Right cardiac atrium (tissue), 5 donors: Measurements from ENCODE around the gene BICDL1. TPM values are rescaled to one million over a fixed set of nuclear protein-coding genes. Genes with fewer than 3 reads are reported as not detected.

Experiments used
- ATAC-seq, 2 donors: fragments of 200-7000 bp; cut with Tn5 transposase; one replicate each; pipeline versions ENCODE4 v1.8.0 to v1.9.1; 2020; ENCODE audit warnings: moderate library complexity in 2 of 2, mild to moderate bottlenecking in 1 of 2
- DNase-seq, 3 donors: peaks; one replicate each; pipeline ENCODE4 v3.0.0-alpha.2; 2020
- H3K27ac ChIP-seq: one replicate; pipeline ENCODE4 v1.5.1; 2013; ENCODE audit warnings: mild to moderate bottlenecking, low read length, control low read depth, moderate library complexity
- H3K27me3 ChIP-seq: one replicate; pipeline ENCODE4 v1.6.1; 2013; ENCODE audit not compliant: control insufficient read depth, insufficient read depth
- H3K4me1 ChIP-seq: one replicate; pipeline ENCODE4 v1.6.1; 2013; ENCODE audit warnings: low read length; ENCODE audit not compliant: control insufficient read depth, insufficient read depth
- H3K4me3 ChIP-seq: one replicate; pipeline ENCODE4 v1.5.1; 2013; ENCODE audit warnings: low read length, control low read depth
- H3K9me3 ChIP-seq: one replicate; pipeline ENCODE4 v1.6.1; 2013; ENCODE audit warnings: low read length; ENCODE audit not compliant: control insufficient read depth
- WGBS: extraction: QIAGEN DNeasy Blood & Tissue Kit; methylation state at CpG from one replicate; pipeline ENCODE4 v1.1.7; 2013; 5-methylcytosine and 5-hydroxymethylcytosine counted together
- intact Hi-C, 4 donors: fragments of 100-400 bp; cut with DNase I; formaldehyde crosslinking; loops; one replicate each; pipeline versions ENCODE4 v1.11.0 to v1.14.0; 2022 to 2023
- polyA plus RNA-seq: library from polyadenylated mRNA; stranded (reverse); fragments of 200-250 nt; gene quantifications from one replicate; pipeline ENCODE4 v1.2.3, GENCODE V29; 2013
- total RNA-seq, 4 donors: library from RNA; stranded (reverse); fragmentation: NEBNext Ultra II Directional; extraction: Animal tissue kit (Norgen Biotek cat#: 25700); gene quantifications; one replicate each; pipeline ENCODE4 v1.2.1, GENCODE V29; 2021
- donor health status: healthy with polysubstance abuse.
- donor health status: DM: no; HTN: yes; CAD: no.
- donor health status: DM: no; HTN: no; CAD: no.
- donor health status: DM: no; HTN: yes; CAD: no; lungs with severe emphysema.
- donor health status: DM: yes; HTN: yes; CAD: no.

BICDL1 gene
- total and polyA plus RNA-seq, 5 donors = 0.11 to 2.1 (median 0.95) TPM

- Histone ChIP-seq H3K27me3 (no peaks in the 10 kb centered on the region), H3K27ac (no peak overlapping the region), H3K4me1 (peaks cover 8% of the 10 kb centered on the region), H3K4me3 (no peak overlapping the region), H3K9me3 (no peaks in the 10 kb centered on the region)
- WGBS = 95% methylated on average over 13 of the region's 13 CpGs
- intact Hi-C loops = no loop called here
- DNase-seq = peak in 1 of 3 donors; percentile 57
- ATAC-seq = no peak
Observed at GRCh38 chr12:120103371-120103770, 114.3 kb downstream of the BICDL1 start.

GRCh38 chr12:120106151-120106550 is 117.1 kb downstream of the BICDL1 start:
- no peaks in the 10 kb centered on the region for H3K27me3 ChIP-seq
- H3K9me3 ChIP-seq = no peaks in the 10 kb centered on the region
- ATAC-seq (no peak), DNase-seq (no peak)
- intact Hi-C loops = no loop called here
- H3K27ac ChIP-seq = no peak overlapping the region
- H3K4me3 ChIP-seq = no peak overlapping the region
- peaks cover 3% of the 10 kb centered on the region for H3K4me1 ChIP-seq
- WGBS = 91% methylated on average over 1 of the region's 1 CpG

DNA sequence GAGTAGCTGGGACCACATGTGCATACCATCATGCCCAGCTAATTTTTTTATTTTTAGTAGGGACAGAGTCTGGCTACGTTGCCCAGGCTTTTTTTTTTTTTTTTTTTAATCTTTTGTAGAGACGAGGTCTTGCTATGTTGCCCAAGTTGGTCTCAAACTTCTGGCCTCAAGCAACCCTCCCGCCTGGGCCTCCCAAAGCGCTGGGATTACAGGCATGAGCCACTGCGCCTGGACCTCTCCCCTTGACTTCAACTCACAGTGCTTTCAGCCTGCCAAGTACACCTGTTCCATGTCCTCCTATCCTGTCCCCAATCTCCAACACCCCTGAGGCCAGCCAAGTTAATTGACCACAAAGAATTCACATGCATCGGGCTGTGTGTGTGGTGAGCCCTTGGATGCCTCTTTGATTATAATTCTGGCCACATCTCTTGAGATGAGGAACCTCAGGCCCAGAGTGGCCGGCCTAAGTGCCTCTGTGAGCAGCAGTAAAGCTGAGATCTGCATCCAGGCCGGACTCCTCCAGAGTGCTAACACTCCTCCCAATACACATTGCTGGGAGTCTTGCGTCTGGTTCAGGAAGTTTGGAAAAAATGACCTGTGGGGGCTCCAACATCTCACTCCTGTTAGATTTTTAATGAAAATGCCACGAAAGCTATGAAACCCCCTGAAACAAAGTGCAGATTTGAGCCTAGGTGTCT is 120.7 kb downstream of the BICDL1 start:
- H3K9me3 ChIP-seq = no peaks in the 10 kb centered on the region
- H3K4me3 ChIP-seq = no peak overlapping the region
- WGBS = 86% methylated on average over 10 of the region's 10 CpGs
- ATAC-seq (no peak), DNase-seq (no peak)
- H3K27me3 ChIP-seq = no peaks in the 10 kb centered on the region
- no peak overlapping the region for H3K27ac ChIP-seq
- intact Hi-C loops = no loop called here
- peaks cover under 1% of the 10 kb centered on the region for H3K4me1 ChIP-seq

DNA sequence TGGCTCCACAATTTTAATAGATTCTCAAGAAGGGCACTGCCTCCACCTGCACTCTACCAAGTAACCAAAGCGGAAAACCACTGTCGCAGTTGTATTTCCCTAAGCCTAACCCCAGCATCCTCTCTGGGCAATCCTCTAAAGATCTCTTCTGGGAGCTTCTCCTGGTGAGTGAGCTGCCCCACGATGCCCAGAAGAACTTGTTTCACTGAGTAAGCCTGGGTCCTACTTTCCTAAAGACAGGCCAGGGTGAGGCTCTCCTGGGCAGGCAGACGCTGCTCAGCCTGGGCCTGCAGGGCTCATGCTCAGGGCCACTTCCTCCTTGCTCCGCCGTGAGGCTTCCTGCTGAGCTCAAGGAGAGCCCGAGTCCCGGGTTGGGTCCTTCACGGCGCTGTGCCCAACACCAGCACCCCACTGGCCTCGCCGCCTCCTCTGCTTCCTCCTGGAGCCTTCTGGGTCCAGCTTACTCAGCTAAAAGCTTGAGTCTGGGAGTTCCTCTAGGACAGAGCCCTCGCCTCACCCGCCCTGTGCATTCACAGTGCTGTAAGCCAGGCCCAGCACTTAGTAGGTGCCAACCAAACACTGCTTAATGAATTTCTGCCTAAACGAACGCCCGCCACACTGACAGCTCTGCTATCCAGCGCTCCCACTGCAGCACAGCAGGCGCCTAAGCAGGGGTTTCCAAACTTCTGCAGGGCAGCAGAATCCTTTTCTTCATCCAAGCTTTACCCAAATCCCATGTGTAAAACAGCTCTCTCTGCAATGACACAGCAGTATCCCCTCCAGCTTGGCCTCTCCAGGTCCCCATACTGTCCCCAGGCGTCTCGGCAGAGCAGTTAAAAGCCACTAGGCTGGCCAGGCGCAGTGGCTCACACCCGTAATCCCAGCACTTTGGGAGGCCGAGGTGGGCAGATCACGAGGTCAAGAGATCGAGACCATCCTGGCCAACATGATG is 121.8 kb downstream of the BICDL1 start:
- Histone ChIP-seq H3K27me3 (no peaks in the 10 kb centered on the region), H3K4me3 (no peak overlapping the region), H3K9me3 (no peaks in the 10 kb centered on the region), H3K4me1 (peaks cover 12% of the 10 kb centered on the region), H3K27ac (no peak overlapping the region)
- WGBS = 61% methylated on average over 26 of the region's 26 CpGs
- DNase-seq = peak; percentile 71 to 90 (median 89)
- intact Hi-C loops = no loop called here
- peak; percentile 76 to 82 for ATAC-seq

DNA sequence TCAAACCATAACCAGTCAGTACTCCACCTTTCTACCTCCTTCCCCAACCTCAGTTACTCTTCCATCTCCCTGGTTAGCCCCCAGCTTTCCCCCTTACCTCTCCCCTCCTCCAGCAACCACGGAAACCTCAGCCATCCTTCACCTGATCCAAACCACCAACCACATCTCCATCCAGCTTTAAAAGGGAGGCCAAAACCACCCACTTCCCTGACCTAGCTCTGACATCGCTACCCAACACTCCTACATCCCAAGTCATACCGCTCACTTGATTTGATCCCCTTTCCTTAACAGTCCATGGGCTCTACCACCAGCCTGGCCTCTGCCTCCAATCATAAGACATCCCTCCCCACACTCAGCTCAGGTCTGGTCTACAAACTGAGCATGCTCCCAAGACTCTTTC is 126.0 kb downstream of the BICDL1 start:
- Histone ChIP-seq H3K27ac (no peak overlapping the region), H3K4me1 (peaks cover 16% of the 10 kb centered on the region), H3K9me3 (no peaks in the 10 kb centered on the region), H3K4me3 (no peak overlapping the region), H3K27me3 (no peaks in the 10 kb centered on the region)
- ATAC-seq = no peak
- intact Hi-C loops = no loop called here
- WGBS = 78% methylated on average over 3 of the region's 3 CpGs
- DNase-seq = no peak

DNA sequence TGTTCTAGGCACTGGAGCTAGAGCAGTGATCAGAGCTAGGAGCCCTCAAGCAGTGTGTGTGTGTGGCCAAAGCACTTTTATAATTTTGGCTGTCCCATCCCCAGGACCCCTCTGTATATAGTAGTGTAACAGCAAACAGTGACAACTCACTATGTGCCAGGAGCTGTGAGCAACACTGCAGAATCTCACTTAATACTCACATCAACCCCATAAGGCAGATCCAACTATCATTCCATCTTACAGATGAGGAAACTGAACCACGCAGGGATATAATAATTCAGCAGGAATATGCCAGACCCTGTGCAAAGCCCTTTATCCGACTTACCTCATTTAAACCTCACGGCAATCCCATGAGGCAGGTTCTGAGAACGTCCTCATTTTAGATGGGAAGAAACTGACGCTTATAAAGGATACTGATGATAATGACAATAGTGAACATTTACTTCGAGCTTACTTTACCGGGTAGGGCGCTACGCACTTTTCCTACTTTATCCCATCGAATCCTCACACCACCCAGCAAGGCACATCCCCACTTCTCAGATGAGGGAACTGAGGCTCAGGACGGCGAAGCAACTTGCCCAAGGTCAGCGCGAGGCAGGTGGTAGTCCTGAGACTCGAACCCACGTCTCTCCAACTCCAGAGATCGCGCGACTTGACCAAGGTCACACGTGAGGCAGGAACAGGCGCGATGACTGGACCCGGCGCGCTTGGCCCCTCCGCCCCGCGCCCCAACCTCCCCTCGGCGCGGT is 126.8 kb downstream of the BICDL1 start:
- intact Hi-C loops = no loop called here
- Histone ChIP-seq H3K4me3 (peak overlapping the region; percentile 98), H3K4me1 (peaks cover 16% of the 10 kb centered on the region), H3K27me3 (no peaks in the 10 kb centered on the region), H3K27ac (peak overlapping the region; percentile 57), H3K9me3 (no peaks in the 10 kb centered on the region)
- ATAC-seq (no peak), DNase-seq (peak in 2 of 3 donors; percentile 65 to 72)
- WGBS = 15% methylated on average over 31 of the region's 31 CpGs

DNA sequence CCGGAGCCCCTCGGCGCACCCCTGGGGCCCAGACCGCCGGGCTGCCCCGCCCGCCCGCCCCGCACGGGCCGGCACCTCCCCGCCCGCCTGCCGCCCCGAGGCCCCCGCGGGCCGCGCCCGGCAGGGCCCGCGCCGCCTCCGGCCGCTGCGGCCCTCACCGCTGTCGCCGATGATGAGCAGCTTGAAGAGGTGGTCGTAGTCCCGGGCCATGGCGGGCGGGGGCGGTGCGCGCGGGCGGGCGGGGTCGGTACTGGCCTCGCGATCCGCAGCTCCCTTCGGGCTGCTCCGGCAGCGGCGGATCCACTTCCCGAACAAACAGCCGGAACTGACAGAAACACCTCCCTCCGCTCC is 127.4 kb downstream of the BICDL1 start, which contains the start of gene RAB35:
TSS of gene RAB35 (minus strand) at position 313 of the 351 bp plus-strand sequence. CDS start at position 210, 103 bp downstream.
- ATAC-seq (no peak), DNase-seq (no peak)
- WGBS = under 1% methylated on average over 50 of the region's 50 CpGs
- Histone ChIP-seq H3K9me3 (no peaks in the 10 kb centered on the region), H3K27ac (peak within 1 kb of the TSS; percentile 89), H3K4me1 (peaks cover 16% of the 10 kb centered on the region), H3K4me3 (peak within 1 kb of the TSS; percentile 98), H3K27me3 (no peaks in the 10 kb centered on the region)
- intact Hi-C loops = no loop called here

DNA sequence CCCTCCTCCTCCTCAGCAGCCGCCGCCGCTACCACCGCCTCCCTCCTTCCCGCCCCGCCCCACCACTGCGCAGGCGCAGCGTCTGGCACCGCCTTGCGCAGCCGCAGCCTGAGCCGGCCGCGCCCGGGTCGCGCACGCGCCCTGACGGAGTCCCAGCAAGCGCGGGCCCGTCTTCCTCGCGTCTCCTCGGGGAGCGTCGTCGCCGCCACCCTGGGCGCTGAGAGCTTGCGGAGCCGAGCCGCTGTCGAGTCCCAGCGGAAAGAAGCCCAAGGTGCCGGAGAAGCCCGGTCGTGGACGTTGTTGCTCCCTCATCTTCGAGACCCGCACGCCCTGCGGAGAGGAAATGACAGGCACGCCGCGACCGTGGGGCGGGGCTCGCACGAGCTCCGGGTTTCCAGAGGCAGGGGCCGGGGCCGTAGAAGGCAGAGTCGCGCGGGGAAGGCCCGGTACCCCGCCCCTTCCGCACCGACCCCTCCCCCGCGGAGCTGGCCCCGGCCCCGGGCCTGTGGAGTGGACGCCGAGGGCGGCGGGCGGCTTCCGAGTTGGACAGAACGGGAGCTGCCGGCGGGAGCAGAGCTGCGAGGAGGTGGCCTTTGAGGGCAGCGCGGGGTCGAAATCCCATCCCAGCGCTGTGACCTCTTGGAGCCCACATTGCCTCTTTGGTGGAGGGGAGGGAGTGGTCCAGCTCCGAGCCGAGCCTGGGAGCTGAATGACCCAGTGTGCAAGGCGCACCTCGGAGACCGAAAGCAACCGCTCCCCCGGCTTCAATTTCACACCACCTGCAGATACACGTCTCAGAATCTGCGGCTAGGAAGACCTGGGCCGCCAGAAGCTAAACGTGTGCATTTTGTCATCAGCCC is 128.0 kb downstream of the BICDL1 start:
- DNase-seq (peak; percentile 95 to 98 (median 97)), ATAC-seq (peak; percentile 95)
- intact Hi-C loops = no loop called here
- peaks cover 16% of the 10 kb centered on the region for H3K4me1 ChIP-seq
- H3K9me3 ChIP-seq = no peaks in the 10 kb centered on the region
- H3K4me3 ChIP-seq = peak overlapping the region; percentile 98
- H3K27ac ChIP-seq = peak overlapping the region; percentile 89
- no peaks in the 10 kb centered on the region for H3K27me3 ChIP-seq
- WGBS = under 1% methylated on average over 91 of the region's 91 CpGs

- Histone ChIP-seq H3K4me3 (peak overlapping the region; percentile 98), H3K27ac (no peak overlapping the region), H3K27me3 (no peaks in the 10 kb centered on the region), H3K4me1 (peaks cover 16% of the 10 kb centered on the region), H3K9me3 (no peaks in the 10 kb centered on the region)
- ATAC-seq = no peak
- intact Hi-C loops = no loop called here
- 38% methylated on average over 7 of the region's 7 CpGs for WGBS
- DNase-seq = no peak
Observed at GRCh38 chr12:120117961-120118320, 128.9 kb downstream of the BICDL1 start.

DNA sequence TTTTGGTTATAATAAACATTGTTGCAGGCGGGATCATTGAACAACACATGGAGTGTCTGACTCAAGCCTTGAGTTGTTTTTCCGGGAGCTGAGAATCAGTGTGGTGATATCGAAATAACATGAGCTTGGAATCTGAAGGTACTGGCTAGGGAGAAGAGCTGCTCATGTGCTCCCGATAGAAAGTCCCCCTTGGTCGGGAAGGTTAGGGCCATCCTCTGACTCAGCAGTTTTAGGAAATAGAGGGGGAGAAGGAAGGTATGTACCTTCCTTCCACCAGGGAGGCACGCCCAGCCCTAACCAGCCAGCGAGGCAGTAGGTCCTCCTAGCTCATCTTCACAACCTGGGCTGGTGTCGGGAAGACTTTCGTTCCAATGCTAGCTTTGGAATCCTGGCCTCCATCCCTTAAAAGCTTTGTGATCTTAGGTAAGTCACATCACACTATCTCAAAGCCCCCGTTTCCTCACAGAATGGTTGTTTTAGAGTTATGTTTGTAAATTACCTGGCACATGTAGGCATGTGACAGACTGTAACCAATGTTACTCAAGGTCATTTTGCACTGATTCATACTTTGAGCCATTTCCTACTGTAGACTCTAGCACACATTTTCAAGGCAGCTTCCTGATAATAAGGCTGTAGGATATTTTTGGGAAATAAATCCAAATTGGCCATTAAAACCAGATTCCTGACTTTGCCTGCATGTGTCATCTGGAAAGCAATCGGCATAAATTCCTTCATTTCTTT is 129.5 kb downstream of the BICDL1 start:
- Histone ChIP-seq H3K4me3 (peak overlapping the region; percentile 98), H3K27me3 (no peaks in the 10 kb centered on the region), H3K4me1 (peaks cover 16% of the 10 kb centered on the region), H3K27ac (no peak overlapping the region), H3K9me3 (no peaks in the 10 kb centered on the region)
- intact Hi-C loops = no loop called here
- ATAC-seq = no peak
- 59% methylated on average over 11 of the region's 11 CpGs for WGBS
- DNase-seq = no peak
